Stimulated activated naive CD8-positive, alpha-beta T cell treated with anti-CD3 and anti-CD28 coated beads, Interleukin-15, amount 100 ng/mL, for 72 hours (primary cell): Measurements from ENCODE around the gene ACSL6.

Source experiments
- ATAC-seq: fragments of 150-1000 bp; cut with Tn5 transposase; 2 replicates; pipeline ENCODE4 v1.10.0; 2021; ENCODE audit warnings: mild to moderate bottlenecking, moderate library complexity
- DNase-seq, 2 donors: peaks; one replicate each; pipeline ENCODE4 v3.0.0; 2021 to 2022
- H3K27ac Mint-ChIP-seq, 2 donors: one replicate each; pipeline ENCODE4 v1.8.0; 2022; ENCODE audit warnings: mild to moderate bottlenecking in 2 of 2, mixed read lengths in 2 of 2, moderate library complexity in 2 of 2
- H3K27me3 Mint-ChIP-seq: one replicate; pipeline ENCODE4 v1.8.0; 2022; ENCODE audit warnings: mixed read lengths
- H3K4me1 Mint-ChIP-seq: one replicate; pipeline ENCODE4 v1.8.0; 2022; ENCODE audit warnings: mild to moderate bottlenecking, mixed read lengths
- H3K4me3 Mint-ChIP-seq, 2 donors: one replicate each; pipeline ENCODE4 v1.8.0; 2022; ENCODE audit warnings: mild to moderate bottlenecking in 2 of 2, mixed read lengths in 2 of 2, moderate library complexity in 1 of 2
- H3K9me3 Mint-ChIP-seq, 2 donors: one replicate each; pipeline ENCODE4 v1.8.0; 2022; ENCODE audit warnings: mixed read lengths in 2 of 2

The ACSL6 gene

GRCh38 chr5:131968396-131968954 lies 43.0 kb downstream of the ACSL6 start:
- ATAC-seq = no peak
- Mint-ChIP-seq H3K9me3 (no peaks in the 10 kb centered on the region), H3K4me3 (no peak overlapping the region), H3K27ac (no peak overlapping the region), H3K4me1 (no peaks in the 10 kb centered on the region), H3K27me3 (no peaks in the 10 kb centered on the region)
- no peak for DNase-seq

- Mint-ChIP-seq H3K27ac (peak overlapping the region in 1 of 2 donors; percentile 27), H3K9me3 (no peaks in the 10 kb centered on the region), H3K4me1 (no peaks in the 10 kb centered on the region), H3K27me3 (no peaks in the 10 kb centered on the region), H3K4me3 (no peak overlapping the region)
- DNase-seq (no peak), ATAC-seq (no peak)
Measured at GRCh38 chr5:131966551-131966950, 44.9 kb downstream of the ACSL6 start.

DNA sequence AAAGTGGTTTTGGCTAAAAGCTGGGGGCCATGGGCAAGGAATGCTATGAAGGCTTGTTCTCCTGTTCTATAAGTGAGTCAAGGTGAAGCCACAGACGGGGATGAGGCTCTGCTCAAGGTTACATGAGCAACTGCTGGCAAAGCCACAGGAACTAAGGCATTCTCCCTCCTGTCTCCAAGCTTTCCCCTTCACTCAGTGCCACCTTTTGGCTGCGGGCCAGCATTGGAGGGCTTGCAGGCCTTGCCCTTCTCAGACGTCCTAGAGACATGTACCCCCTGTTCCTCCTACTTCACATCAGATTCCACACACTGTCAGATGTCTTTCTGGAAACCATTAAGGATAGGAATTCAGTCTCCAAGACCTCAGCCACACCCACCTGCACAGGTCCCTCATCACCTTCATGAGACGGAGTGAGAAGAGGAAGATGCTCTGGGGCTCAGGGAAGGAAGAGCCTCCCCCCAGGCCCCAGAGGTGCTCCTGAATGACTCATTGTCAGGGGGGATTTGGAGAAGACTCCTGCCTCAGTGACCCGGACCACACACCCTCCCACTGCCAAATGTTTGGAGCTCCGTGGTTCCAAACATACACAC lies 45.5 kb downstream of the ACSL6 start:
- ATAC-seq (no peak), DNase-seq (no peak)
- Mint-ChIP-seq H3K4me3 (no peak overlapping the region), H3K27me3 (no peaks in the 10 kb centered on the region), H3K9me3 (no peaks in the 10 kb centered on the region), H3K4me1 (no peaks in the 10 kb centered on the region), H3K27ac (peak overlapping the region in 1 of 2 donors; percentile 27)

- H3K9me3 Mint-ChIP-seq = no peaks in the 10 kb centered on the region
- H3K4me3 Mint-ChIP-seq = no peak overlapping the region
- H3K4me1 Mint-ChIP-seq = peaks cover 16% of the 10 kb centered on the region
- peak; percentile 59 for ATAC-seq
- H3K27ac Mint-ChIP-seq = no peak overlapping the region
- no peak for DNase-seq
- H3K27me3 Mint-ChIP-seq = no peaks in the 10 kb centered on the region
Measured at GRCh38 chr5:131959906-131960305, 51.6 kb downstream of the ACSL6 start.

DNA sequence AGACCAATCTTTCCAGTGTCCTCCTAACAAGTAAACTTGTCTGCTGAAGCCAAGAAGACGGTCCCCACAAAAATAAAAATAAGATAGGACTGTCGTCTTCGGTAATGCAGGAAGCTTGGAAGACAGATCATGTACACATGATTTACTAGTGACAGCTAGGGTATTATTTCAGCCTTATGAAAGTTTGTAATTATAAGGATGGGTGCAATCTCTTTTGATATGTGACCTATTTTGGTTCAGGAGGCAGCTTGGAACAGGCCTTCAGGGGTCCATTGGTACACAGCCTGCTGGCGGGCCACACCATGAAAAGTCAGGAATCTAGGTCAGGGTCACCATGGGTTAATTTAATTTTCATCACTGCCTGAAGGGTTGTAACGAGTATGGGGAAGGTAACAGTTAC lies 52.3 kb downstream of the ACSL6 start:
- Mint-ChIP-seq H3K4me3 (no peak overlapping the region), H3K27me3 (no peaks in the 10 kb centered on the region), H3K27ac (no peak overlapping the region), H3K9me3 (no peaks in the 10 kb centered on the region), H3K4me1 (peaks cover 16% of the 10 kb centered on the region)
- no peak for ATAC-seq
- DNase-seq = no peak

- no peak overlapping the region for H3K4me3 Mint-ChIP-seq
- H3K27me3 Mint-ChIP-seq = no peaks in the 10 kb centered on the region
- peaks cover 16% of the 10 kb centered on the region for H3K4me1 Mint-ChIP-seq
- H3K27ac Mint-ChIP-seq = peak overlapping the region in 1 of 2 donors; percentile 51
- no peak for DNase-seq
- no peaks in the 10 kb centered on the region for H3K9me3 Mint-ChIP-seq
- ATAC-seq = no peak
Measured at GRCh38 chr5:131957721-131958441, 53.6 kb downstream of the ACSL6 start.

GRCh38 chr5:131953969-131954368 lies 57.5 kb downstream of the ACSL6 start:
- ATAC-seq (peak; percentile 58), DNase-seq (no peak)
- Mint-ChIP-seq H3K4me3 (no peak overlapping the region), H3K9me3 (no peaks in the 10 kb centered on the region), H3K27me3 (no peaks in the 10 kb centered on the region), H3K4me1 (peaks cover 9% of the 10 kb centered on the region), H3K27ac (no peak overlapping the region)

DNA sequence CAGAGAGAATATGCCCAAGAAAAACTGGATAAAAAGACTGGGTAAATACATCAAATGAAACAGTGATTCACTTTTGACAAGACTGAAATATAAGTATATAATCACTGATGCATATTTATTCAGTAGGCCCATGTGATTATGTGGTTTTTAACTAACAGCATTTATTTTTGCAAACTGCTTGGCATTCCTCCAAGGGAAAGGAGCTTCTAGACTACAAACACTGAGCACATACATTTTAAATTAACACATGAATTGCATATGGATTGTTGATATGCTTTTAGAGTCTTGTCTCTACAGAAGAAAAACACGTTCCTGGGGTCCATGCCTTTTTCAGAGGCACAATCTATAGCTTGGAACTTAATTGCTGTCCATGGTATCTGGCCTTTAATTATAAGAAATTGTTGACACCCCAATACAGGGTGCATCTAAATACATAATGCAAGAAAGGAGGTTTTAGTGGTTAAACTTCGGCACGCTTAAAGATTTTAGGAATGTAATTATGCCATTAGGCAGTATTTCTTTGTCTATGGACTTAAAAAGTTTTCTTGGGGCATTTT lies 59.1 kb downstream of the ACSL6 start:
- DNase-seq = no peak
- ATAC-seq = no peak
- H3K4me3 Mint-ChIP-seq = no peak overlapping the region
- H3K4me1 Mint-ChIP-seq = peaks cover 2% of the 10 kb centered on the region
- no peaks in the 10 kb centered on the region for H3K9me3 Mint-ChIP-seq
- H3K27me3 Mint-ChIP-seq = no peaks in the 10 kb centered on the region
- no peak overlapping the region for H3K27ac Mint-ChIP-seq

DNA sequence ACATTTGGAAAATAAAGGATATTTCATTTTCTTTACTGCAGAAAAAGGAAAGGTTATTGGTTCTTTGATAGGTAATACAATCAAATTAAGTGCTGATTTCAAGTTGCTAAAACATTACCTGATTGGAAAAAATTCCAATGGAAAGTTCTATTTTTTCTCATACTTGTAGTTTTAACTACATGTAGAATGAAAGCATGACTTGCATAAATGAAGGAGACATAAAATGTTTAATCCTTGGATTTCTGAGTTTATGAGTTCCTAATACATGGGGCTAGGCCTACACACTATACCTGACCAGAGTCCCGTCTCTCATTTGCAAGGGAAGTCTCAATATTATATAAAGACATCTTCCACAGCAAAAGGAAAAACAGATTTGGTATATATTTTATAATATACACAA lies 60.8 kb downstream of the ACSL6 start:
- no peak overlapping the region for H3K4me3 Mint-ChIP-seq
- H3K4me1 Mint-ChIP-seq = no peaks in the 10 kb centered on the region
- no peaks in the 10 kb centered on the region for H3K9me3 Mint-ChIP-seq
- H3K27me3 Mint-ChIP-seq = no peaks in the 10 kb centered on the region
- H3K27ac Mint-ChIP-seq = no peak overlapping the region
- DNase-seq (no peak), ATAC-seq (no peak)

GRCh38 chr5:131947445-131947844 lies 64.0 kb downstream of the ACSL6 start:
- DNase-seq (no peak), ATAC-seq (no peak)
- Mint-ChIP-seq H3K4me1 (no peaks in the 10 kb centered on the region), H3K27me3 (no peaks in the 10 kb centered on the region), H3K9me3 (no peaks in the 10 kb centered on the region), H3K4me3 (no peak overlapping the region), H3K27ac (no peak overlapping the region)

DNA sequence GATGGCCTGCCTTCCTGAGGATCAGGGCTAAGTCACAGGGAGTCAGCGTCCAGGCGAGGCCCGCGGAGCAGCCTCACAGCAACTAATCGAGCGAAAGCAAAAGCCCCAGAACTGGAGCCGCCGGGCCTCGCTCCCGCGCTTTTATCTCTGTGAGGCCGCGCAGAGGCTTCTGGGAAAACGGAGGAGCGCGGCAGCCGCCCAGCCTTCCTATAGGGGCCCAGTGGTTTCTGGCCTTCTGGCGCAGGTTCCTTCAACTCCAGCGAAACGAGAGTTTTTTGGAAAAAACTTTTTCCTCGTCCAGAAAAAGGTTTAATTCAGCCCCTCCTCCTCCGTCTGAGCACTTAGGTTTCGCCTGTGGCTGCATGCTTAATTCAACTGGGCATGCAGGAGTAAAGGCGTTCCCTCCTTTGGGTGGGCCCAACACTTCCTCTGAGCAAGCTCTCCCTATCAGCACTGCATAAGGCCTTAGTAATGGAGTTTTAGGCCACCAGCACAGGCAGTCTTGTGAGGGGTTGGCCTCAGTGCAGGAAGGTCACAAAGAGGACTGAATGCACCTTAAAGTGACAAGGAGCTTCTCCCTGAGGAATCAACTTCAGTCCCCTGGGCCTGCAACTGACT lies 65.8 kb downstream of the ACSL6 start, which contains the start of gene MEIKIN:
MEIKIN (minus strand) TSS at position 113 of the 618 bp plus-strand sequence. CDS start 158 bp downstream, outside the sequence.
- ATAC-seq (no peak), DNase-seq (no peak)
- H3K4me1 Mint-ChIP-seq = no peaks in the 10 kb centered on the region
- no peaks in the 10 kb centered on the region for H3K9me3 Mint-ChIP-seq
- no peak within 1 kb of the TSS for H3K27ac Mint-ChIP-seq
- no peaks in the 10 kb centered on the region for H3K27me3 Mint-ChIP-seq
- H3K4me3 Mint-ChIP-seq = no peak within 1 kb of the TSS

GRCh38 chr5:131944702-131945550 lies 66.5 kb downstream of the ACSL6 start:
- Mint-ChIP-seq H3K27me3 (no peaks in the 10 kb centered on the region), H3K4me3 (no peak overlapping the region), H3K9me3 (no peaks in the 10 kb centered on the region), H3K4me1 (no peaks in the 10 kb centered on the region), H3K27ac (no peak overlapping the region)
- peak; percentile 31 for ATAC-seq
- DNase-seq = no peak

DNA sequence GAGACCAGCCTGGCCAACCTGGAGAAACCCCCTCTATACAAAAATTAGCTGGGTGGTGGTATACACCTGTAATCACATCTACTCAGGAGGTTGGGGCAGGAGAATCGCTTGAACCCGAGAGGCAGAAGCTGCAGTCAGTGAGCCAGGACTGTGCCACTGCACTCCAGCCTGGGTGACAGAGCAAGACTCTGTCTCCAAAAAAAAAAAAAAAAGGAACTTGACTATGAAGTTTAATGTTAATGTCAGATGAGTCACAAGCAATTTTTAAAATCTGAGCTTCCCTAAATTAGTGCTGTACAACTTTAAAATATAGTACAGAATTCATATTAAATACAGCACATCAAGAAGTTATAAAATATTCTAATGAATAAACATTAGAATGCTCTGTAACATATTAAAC lies 67.5 kb downstream of the ACSL6 start:
- DNase-seq = no peak
- no peak for ATAC-seq
- no peaks in the 10 kb centered on the region for H3K4me1 Mint-ChIP-seq
- no peaks in the 10 kb centered on the region for H3K9me3 Mint-ChIP-seq
- H3K27me3 Mint-ChIP-seq = no peaks in the 10 kb centered on the region
- H3K4me3 Mint-ChIP-seq = no peak overlapping the region
- H3K27ac Mint-ChIP-seq = no peak overlapping the region

DNA sequence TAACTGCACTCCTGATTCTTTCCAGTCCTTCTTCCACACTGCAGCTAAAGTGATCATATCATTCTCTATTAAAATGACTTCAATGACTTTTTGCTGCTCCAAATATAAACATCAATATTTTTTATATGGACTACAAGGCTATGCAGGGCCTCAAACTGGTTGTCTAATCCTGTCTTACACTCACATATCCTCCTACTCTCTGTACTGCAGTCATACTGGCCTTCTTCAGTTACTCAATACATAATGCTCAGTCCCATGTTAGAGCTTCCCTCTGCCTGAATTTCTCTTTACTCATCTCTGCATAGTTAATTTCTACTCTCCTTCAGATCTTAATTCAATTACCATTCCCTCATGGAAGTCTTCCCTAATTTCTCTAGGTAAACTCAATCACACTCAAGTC lies 69.4 kb downstream of the ACSL6 start:
- Mint-ChIP-seq H3K27me3 (no peaks in the 10 kb centered on the region), H3K9me3 (no peaks in the 10 kb centered on the region), H3K4me3 (no peak overlapping the region), H3K4me1 (no peaks in the 10 kb centered on the region), H3K27ac (no peak overlapping the region)
- ATAC-seq (no peak), DNase-seq (no peak)

GRCh38 chr5:131939690-131940345 lies 71.6 kb downstream of the ACSL6 start:
- Mint-ChIP-seq H3K4me1 (no peaks in the 10 kb centered on the region), H3K27me3 (no peaks in the 10 kb centered on the region), H3K9me3 (no peaks in the 10 kb centered on the region), H3K27ac (no peak overlapping the region), H3K4me3 (no peak overlapping the region)
- DNase-seq (no peak), ATAC-seq (no peak)
